SH-SY5Y (cell line): ENCODE results near the gene TNNI3.

Experiments used
- GATA2 ChIP-seq: IDR thresholded peaks from 2 replicates; pipeline ENCODE4 v1.6.1; 2011; ENCODE audit warnings: mild to moderate bottlenecking, low read depth, low read length
- GATA3 ChIP-seq: IDR thresholded peaks from 2 replicates; pipeline ENCODE4 v1.6.1; 2011; ENCODE audit warnings: low read depth, mild to moderate bottlenecking, low read length, moderate library complexity

GRCh38 chr19:55109527-55110291 lies 47.8 kb downstream of the TNNI3 start:
- TF ChIP-seq GATA2 (no peak), GATA3 (no peak)
